MCF 10A (cell line): ENCODE data around the gene OR11A1. TPM values are rescaled to one million over a fixed set of nuclear protein-coding genes. Genes with fewer than 3 reads are reported as not detected.

Experiments used
- BruUV-seq: library from RNA; stranded (reverse); fragments of 400-500 nt; replicated peaks from 2 replicates; lab custom pipeline; 2021; lab: Mats Ljungman, UMichigan
- CTCF ChIA-PET: fragments of 300-600 bp; sonication (Branson Sonifier 250); formaldehyde crosslinking; extraction: SDS; loops from one replicate; lab custom pipeline; 2021; ENCODE audit warnings: antibody characterized with exemption, inconsistent platforms; lab: Yijun Ruan, JAX
- POLR2A ChIA-PET: fragments of 300-600, 350-650 bp; sonication (Branson Sonifier 250); formaldehyde crosslinking; extraction: SDS; loops from one replicate; lab custom pipeline; 2020; ENCODE audit warnings: antibody characterized with exemption, inconsistent platforms; lab: Yijun Ruan, JAX
- DNase-seq: peaks from one replicate; pipeline ENCODE4 v3.0.0-alpha.2; 2018; ENCODE audit not compliant: unreplicated experiment
- H3K27ac Mint-ChIP-seq: one replicate; pipeline ENCODE4 v1.8.0; 2022; ENCODE audit warnings: mild to moderate bottlenecking, low read depth, mixed read lengths; ENCODE audit not compliant: unreplicated experiment
- H3K27me3 Mint-ChIP-seq: one replicate; pipeline ENCODE4 v1.8.0; 2022; ENCODE audit warnings: mixed read lengths; ENCODE audit not compliant: insufficient read depth, unreplicated experiment
- H3K36me3 Mint-ChIP-seq: one replicate; pipeline ENCODE4 v1.8.0; 2022; ENCODE audit warnings: mild to moderate bottlenecking, moderate library complexity, mixed read lengths; ENCODE audit not compliant: insufficient read depth, unreplicated experiment
- H3K4me1 Mint-ChIP-seq: one replicate; pipeline ENCODE4 v1.8.0; 2022; ENCODE audit warnings: mixed read lengths; ENCODE audit not compliant: insufficient read depth, unreplicated experiment
- H3K4me3 Mint-ChIP-seq: one replicate; pipeline ENCODE4 v1.8.0; 2022; ENCODE audit warnings: mild to moderate bottlenecking, moderate library complexity, mixed read lengths; ENCODE audit not compliant: unreplicated experiment
- H3K9me3 Mint-ChIP-seq: one replicate; pipeline ENCODE4 v1.8.0; 2022; ENCODE audit warnings: mixed read lengths; ENCODE audit not compliant: unreplicated experiment
- CTCF ChIP-seq: fragments of 200-600 bp; IDR thresholded peaks from one replicate; pipeline ENCODE4 v1.8.0; 2022; ENCODE audit warnings: antibody characterized with exemption, mild to moderate bottlenecking; ENCODE audit not compliant: unreplicated experiment
- intact Hi-C: fragments of 100-400 bp; cut with micrococcal nuclease; formaldehyde crosslinking; loops from 2 replicates; pipeline ENCODE4 v1.14.1; 2022
- total RNA-seq: library from RNA; stranded (reverse); gene quantifications from 2 replicates; pipeline ENCODE4 v1.2.3, GENCODE V29; 2022

The OR11A1 gene
- total RNA-seq, 1 experiment from 2014 or later: not detected

- intact Hi-C loops: no loop called here
- TF ChIP-seq CTCF: no peak
- no TSS peak for BruUV-seq
- no peaks in the 10 kb centered on the region for H3K36me3 Mint-ChIP-seq
- H3K27ac Mint-ChIP-seq: no peak overlapping the region
- ChIA-PET POLR2A (interaction anchor here (1.1 kb wide), 1 partner anchor 8 kb away, joined by 3 read pairs; no protein-coding TSS in a partner anchor), CTCF (interaction anchor here (0.6 kb wide), 1 partner anchor 165 kb away, joined by 3 read pairs; no protein-coding TSS in a partner anchor)
- H3K4me3 Mint-ChIP-seq: no peak overlapping the region
- no peaks in the 10 kb centered on the region for H3K4me1 Mint-ChIP-seq
- no peak for DNase-seq
- H3K27me3 Mint-ChIP-seq: peaks cover 87% of the 10 kb centered on the region
- no peaks in the 10 kb centered on the region for H3K9me3 Mint-ChIP-seq
These were observed 32.3 kb downstream of the OR11A1 start for GRCh38 chr6:29424575-29424974.

- intact Hi-C loops: no loop called here
- TF ChIP-seq CTCF: no peak
- no peak for DNase-seq
- Mint-ChIP-seq H3K27ac (no peak overlapping the region), H3K4me1 (no peaks in the 10 kb centered on the region), H3K9me3 (no peaks in the 10 kb centered on the region), H3K4me3 (no peak overlapping the region), H3K36me3 (no peaks in the 10 kb centered on the region), H3K27me3 (peaks cover 83% of the 10 kb centered on the region)
- ChIA-PET POLR2A (no interaction called here), CTCF (interaction anchor here (0.6 kb wide), 1 partner anchor 165 kb away, joined by 3 read pairs; no protein-coding TSS in a partner anchor)
- no TSS peak for BruUV-seq
These were observed 32.7 kb downstream of the OR11A1 start for GRCh38 chr6:29424168-29424567.

GRCh38 chr6:29419516-29419915 lies 37.4 kb downstream of the OR11A1 start:
- Mint-ChIP-seq H3K9me3 (no peaks in the 10 kb centered on the region), H3K4me3 (no peak overlapping the region), H3K27ac (no peak overlapping the region), H3K27me3 (peaks cover 69% of the 10 kb centered on the region), H3K36me3 (no peaks in the 10 kb centered on the region), H3K4me1 (no peaks in the 10 kb centered on the region)
- intact Hi-C loops: no loop called here
- no peak for DNase-seq
- ChIA-PET CTCF (interaction anchor here (1.6 kb wide), 1 partner anchor 170 kb away, joined by 4 read pairs; no protein-coding TSS in a partner anchor), POLR2A (no interaction called here)
- TF ChIP-seq CTCF: no peak
- BruUV-seq: no TSS peak

- TF ChIP-seq CTCF: peak; percentile 23
- POLR2A ChIA-PET: no interaction called here
- BruUV-seq: no TSS peak
- Mint-ChIP-seq H3K4me1 (no peaks in the 10 kb centered on the region), H3K27me3 (peaks cover 62% of the 10 kb centered on the region), H3K36me3 (no peaks in the 10 kb centered on the region), H3K27ac (no peak within 1 kb of the TSS), H3K4me3 (no peak within 1 kb of the TSS), H3K9me3 (peaks cover 9% of the 10 kb centered on the region)
- intact Hi-C loops: loop anchor here (1.0 kb wide), 1 partner anchor 175 kb away; no protein-coding TSS in a partner anchor
- CTCF ChIA-PET: interaction anchor here (2.0 to 3.9 kb wide), 2 partner anchors 175 to 239 kb away, joined by 4 to 26 read pairs; no protein-coding TSS in a partner anchor
- DNase-seq: peak; percentile 40
These were observed 42.3 kb downstream of the OR11A1 start, which contains the start of gene OR12D1 for GRCh38 chr6:29414588-29414987. TSS of gene OR12D1 (plus strand) at chr6:29414928.
